GM13976 (cell line): Measurements from ENCODE around the gene IL1RL2.

Source experiments
- DNase-seq: peaks from one replicate; pipeline ENCODE4 v3.0.0; 2012; ENCODE audit warnings: low spot score
- CTCF ChIP-seq: IDR thresholded peaks from 2 replicates; pipeline ENCODE4 v1.5.1; 2012; ENCODE audit warnings: borderline replicate concordance, mild to moderate bottlenecking; ENCODE audit not compliant: insufficient read depth; ENCODE audit errors: extremely low read depth, missing control alignments, control extremely low read depth
- in situ Hi-C: fragments of 300-500 bp; cut with MboI; formaldehyde crosslinking; loops from one replicate; pipeline ENCODE4 v1.12.0; 2022; ENCODE audit warnings: low sequenced_read_pairs, mixed read lengths, inconsistent platforms; ENCODE audit not compliant: unreplicated experiment

The IL1RL2 gene

GRCh38 chr2:102269200-102269524, 82.3 kb downstream of the IL1RL2 start:
- DNase-seq = no peak
- TF ChIP-seq CTCF = no peak
- in situ Hi-C loops = no loop called here

- in situ Hi-C loops = no loop called here
- no peak for DNase-seq
- no peak for TF ChIP-seq CTCF
Measured at GRCh38 chr2:102271844-102272243, 85.0 kb downstream of the IL1RL2 start.

GRCh38 chr2:102273619-102274211, 86.9 kb downstream of the IL1RL2 start:
- no peak for DNase-seq
- in situ Hi-C loops = no loop called here
- no peak for TF ChIP-seq CTCF

- TF ChIP-seq CTCF = no peak
- no peak for DNase-seq
- in situ Hi-C loops = no loop called here
Measured at GRCh38 chr2:102276549-102277201, 89.9 kb downstream of the IL1RL2 start.

- in situ Hi-C loops = no loop called here
- no peak for DNase-seq
- TF ChIP-seq CTCF = no peak
Measured at GRCh38 chr2:102277202-102277700, 90.4 kb downstream of the IL1RL2 start.

GRCh38 chr2:102278720-102279390, 92.0 kb downstream of the IL1RL2 start:
- TF ChIP-seq CTCF = no peak
- no peak for DNase-seq
- in situ Hi-C loops = no loop called here
